GM21447 (cell line): ENCODE data around the gene VAMP5.
"Not testable (repeated sequence)": the region's sequence is repeated elsewhere in the genome, so short reads cannot be mapped to it uniquely, and the experiment has no call there.

ENCODE experiments used
- ATAC-seq: cut with Tn5 transposase; IDR thresholded peaks from one replicate; pipeline ENCODE4 v1.9.1; 2021; ENCODE audit not compliant: unreplicated experiment

Gene VAMP5

DNA sequence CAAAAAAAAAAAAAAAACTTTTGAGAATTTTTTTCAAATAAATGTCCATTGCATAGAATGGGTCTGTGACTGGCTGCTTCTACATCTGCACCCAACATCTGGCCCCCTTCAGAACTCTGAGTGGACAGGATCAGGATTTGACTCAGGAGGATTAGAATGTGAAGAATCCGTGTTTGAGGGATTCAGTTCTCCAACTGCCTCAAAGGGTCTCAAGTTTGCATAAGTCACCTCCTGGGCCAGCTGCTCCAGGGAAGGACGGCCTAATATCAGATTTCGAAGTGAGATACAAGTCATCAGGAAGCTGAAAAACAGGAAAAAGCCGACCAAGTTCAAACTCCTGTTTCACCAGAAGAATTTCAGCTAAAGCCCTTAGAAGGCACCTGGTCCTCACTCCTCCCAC, 34.4 kb upstream of the VAMP5 start:
- ATAC-seq: no peak

DNA sequence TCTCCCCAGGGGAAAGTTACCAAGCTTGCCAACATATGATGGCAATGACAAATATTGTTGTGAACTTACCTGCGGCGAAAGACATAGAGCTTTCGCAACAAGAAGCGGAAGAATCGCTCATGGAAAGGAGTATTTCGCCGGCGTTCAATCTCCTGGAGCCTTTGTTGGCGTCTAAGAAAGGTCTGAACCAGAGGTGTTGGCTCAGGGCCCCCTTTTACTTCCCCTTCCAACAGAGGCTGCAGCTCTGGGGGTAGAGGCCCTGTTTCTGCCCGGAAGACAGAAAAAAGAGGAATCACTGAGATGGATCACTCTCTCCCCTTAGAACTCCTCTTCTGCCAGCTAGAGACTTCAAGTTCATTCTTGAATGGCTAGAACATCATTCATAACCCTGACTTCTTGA, 33.7 kb upstream of the VAMP5 start:
- ATAC-seq: no peak

DNA sequence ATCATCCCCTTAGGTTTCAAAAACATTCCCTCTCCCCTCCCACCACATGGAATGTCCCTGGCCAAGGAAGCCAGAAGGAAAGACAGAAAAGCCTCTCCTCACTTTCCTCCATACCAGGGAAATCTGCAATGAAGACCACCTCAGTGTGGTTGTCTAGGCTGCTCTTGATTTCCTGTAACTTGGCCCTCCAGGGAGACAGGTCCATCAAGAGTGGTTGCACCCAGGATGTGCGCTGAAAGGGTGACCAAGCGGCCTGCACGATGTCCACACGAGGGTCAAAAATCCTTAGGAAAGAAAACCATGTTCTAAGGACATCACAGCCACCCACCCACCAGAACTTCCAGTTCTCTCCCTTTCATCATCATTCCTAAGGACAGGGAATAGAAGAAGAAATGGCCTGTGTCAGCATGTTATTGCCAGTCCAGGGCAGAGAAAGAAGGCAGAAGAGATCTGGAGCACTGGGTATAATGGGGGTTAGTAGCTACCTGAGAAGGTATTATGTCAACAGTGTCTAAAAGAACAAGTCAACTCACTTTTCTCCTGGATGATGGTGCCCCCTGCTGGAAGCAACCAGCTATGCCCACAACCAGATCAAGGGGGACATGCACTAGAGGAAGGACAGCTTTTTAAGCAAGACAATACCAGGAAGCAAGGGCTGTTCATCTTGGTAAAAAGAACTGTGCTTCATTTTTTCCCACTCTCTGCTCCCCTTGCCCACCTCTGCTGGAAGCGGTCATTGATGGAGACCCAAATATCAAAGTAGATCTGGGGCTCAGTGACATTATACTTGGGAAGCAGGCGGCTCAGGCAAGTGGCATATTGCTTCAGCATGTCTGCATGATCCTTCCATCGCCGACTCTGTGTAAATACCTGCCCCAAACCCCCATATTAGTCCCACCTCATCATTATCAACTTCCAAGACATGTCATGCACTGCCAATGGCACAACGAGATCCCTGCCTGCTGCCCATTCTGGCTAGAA, 32.2 kb upstream of the VAMP5 start:
- ATAC-seq: peak; percentile 76

DNA sequence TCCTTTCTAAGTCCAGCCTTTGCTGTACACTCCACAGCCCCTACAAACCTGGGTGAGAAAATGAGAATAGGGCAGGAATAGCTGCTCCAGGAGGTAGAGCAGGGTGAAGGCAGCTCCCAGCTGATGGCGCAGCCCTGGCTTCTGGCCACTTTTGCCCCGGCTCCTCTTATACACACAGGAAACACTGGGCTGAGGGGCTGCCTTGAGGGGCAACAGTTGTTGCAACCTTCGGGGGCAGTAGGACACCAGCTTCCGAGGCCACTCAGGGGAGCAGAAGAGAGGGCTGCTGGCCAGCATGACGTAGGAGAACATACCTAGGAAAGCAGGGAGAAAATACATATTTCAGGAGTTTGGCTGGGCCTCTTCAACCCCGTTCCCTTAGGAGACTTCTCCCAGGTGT, 31.0 kb upstream of the VAMP5 start:
- no peak for ATAC-seq

DNA sequence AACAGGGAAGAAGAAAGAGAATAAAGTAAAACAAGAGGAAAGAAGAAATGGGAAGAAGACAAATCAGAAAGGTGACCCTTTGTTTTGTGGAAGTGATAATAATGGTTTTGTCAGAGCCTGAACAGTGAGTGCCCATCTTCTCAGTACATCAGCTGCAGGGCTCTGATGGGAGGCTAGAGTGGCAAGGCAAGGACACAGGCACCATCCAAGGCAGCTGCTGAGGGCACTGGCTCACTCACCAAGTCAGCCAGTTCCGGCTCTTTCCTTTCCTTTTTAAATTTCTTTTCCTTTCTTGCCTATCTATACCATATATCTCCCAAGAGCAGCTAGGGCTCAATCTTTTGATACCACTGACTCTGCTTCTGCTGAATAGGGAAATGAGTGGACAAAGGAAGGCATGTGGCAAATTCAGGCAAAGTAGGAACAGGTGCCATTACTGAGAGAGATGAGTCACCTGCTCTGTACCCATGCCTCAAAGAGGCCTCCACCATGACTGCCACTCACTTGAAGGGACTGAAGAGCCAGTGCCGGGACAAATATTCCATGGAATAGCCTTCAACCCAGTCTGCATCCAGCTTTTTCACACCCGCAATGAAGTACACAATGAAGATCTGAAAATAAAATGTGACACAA, 29.1 kb upstream of the VAMP5 start:
- ATAC-seq: no peak

DNA sequence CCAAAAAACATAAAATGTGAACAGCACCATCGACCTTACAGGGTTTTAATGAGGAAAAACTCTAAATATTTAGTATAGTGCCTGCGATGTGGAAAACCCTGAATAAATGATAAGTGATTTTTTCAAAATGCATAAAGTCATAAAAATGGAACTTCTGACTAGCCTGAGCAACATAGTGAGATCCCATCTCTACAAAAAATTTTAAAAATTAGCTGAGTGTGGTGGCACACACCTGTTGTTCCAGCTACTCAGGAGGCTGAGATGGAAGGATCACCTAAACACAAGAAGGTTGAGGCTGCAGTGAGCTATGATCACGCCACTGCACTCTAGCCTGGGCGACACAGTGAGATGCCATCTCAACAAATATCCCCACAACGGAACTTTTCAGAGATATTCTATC, 27.1 kb upstream of the VAMP5 start:
- ATAC-seq: no peak

DNA sequence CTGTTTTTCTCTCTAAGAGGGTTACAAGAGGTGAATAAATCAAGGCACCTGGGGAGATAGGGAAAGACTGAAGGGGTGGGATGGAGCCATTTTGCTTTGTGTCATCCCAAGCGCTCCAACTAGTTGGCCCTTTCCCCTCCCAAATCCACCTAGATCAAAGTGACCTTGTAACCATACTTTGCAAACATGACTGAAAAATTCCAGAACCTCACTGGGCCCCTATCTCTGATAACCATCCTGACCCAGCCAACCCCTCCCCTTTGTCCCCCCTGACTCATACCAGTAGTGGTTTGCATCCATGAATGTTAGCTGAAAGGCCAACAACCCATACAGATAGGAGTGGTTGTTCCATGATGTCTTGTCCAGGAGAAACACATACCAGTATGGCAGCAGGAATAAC, 26.1 kb upstream of the VAMP5 start:
- ATAC-seq: no peak

DNA sequence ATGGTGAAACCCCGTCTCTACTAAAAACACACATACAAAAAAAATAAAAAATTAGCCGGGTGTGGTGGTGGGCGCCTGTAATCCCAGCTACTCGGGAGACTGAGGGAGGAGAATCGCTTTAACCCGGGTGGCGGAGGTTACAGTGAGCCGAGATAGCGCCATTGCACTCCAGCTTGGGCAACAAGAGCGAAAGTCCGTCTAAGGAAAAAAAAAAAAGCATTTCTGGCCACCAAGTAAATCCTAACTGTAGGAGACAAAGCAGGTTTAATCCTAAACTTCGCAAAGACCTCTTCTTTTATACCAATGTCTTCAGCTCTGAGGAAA, 23.9 kb upstream of the VAMP5 start:
- ATAC-seq: not testable (repeated sequence)

DNA sequence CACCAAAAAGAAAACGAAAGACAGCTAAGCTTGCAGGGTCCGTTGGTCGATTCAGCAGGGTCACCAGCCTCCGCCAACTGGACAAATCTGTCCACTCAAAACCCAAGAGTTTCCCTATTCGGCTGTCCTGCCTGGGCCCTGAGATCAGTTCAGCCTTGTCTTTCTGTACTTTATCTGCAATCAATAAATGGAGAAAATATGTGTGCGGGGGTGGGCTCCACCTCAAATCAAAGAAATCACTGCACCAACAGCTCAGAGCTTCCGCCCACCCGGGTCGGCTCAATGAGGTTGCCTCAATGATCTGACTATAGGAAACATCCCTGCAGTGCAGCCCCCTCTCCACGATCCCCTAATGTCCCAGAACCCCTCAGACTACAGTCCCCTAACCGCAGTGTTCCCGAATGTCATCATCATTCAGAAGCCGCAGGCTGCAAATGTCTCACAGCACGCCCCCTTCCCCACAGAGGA, 23.4 kb upstream of the VAMP5 start:
- peak; percentile 20 for ATAC-seq

DNA sequence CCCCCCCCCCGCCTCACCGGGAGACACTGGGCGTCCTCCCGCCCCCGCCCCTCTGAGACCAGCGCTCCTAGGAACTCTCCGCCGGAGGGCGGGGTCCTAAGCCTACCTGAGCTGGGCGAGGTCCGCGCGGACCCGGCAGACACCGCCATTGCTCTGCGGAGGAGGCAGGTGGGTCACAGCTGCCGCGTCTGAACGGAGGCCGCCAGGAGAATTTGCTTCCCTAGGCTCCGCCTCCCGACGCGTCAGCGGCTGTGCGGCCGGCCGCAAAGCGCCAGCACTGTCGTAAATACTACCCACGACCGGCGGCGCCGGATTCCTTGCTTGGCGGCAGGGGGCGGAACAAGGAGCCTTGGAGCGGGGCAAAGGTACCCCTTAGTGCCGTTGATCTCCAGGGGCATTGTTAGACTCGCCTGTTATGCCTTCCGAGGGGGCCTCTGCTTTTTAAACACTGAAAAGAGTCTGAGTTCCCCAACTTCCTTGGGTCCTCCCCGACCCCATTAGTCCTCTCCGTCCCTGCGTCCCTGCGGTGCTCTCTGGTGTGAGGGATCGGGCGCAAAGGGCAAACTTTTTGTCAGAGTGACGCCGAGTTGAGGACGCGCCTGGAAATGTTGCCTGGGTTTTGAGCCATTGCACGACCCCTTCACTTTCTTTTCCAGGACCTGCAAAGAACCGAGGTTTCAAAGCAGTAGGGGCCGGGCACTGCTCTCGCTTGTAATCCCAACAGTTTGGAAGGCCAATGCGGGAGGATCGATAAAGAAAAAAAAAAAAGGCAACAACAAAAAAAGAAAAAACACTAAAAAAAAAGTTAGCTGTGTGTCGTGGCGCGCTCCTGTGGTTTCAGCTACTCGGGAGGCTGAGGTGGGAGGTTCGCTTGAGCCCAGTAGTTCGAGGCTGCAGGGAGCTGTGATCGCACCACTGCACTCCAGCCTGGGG, 22.7 kb upstream of the VAMP5 start, which contains the start of gene GGCX:
TSS of gene GGCX (minus strand) at position 214 of the 933 bp plus-strand sequence. CDS start at position 149, 65 bp downstream.
- peak; percentile 89 for ATAC-seq

DNA sequence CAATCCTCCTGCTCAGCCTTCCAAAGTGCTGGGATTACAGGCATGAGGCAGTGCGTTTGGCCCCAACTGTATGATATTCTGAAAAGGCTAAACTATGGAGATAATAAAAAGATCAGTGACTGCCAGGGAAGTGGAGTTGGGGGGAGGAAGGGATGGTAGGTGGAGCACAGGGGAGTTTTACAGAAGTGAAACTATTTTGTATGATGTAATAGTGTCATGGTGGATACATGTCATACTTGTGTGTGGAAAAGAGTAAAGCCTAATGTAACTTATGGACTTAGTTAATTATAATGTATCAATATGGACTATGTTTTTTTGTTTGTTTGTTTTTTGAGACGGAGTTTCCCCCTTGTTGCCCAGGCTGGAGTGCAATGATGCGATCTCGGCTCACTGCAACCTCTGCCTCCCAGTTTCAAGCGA, 20.1 kb upstream of the VAMP5 start:
- ATAC-seq: no peak

DNA sequence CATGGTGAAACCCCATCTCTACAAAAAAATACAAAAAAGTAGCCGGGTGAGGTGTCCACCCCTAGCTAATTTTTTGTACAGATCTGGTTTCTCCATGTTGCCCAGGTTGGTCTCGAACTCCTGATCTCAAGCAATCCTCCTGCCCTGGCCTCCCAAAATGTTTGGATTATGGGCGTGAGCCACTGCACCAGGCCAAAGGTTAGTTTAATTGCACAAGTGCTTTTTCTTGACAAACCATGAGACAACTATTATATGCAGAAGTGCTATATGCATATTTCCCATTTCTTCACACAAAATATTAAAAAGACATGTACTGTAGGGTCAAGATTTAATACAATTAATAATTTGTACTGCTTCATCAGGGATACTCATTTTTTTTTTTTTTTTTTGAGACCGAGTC, 18.0 kb upstream of the VAMP5 start:
- no peak for ATAC-seq

DNA sequence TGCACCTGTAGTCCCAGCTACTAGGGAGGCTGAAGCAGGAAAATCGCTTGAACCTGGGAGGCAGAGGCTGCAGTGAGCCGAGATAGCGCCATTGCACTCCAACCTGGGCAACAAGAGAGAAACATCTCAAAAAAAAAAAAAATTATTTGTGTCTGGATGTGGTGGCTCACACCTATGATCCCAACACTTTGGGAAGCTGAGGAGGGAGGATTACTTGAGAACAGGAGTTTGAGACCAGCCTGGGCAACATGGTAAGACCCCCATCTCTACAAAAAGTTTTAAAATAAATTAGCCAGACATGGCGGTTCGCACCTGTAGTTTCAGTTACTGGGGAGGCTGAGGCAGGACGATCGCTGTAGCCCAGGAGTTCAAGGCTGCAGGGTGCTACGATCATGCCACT, 8.5 kb upstream of the VAMP5 start:
- ATAC-seq: no peak

DNA sequence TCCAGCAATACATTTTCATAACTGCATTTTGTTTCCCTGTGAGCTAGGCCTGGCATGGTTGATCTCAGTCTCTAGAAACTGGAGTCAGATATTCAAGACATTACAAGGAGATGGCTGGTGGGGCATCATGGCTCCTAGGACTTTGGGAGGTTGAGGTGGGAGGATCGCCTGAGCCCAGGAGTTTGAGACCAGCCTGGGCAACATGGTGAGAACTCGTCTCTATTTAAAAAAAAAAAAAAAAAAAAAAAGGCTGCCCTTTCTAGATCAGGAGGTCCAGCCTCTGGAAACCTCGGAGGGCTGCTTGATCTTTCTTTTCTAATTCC, 7.2 kb upstream of the VAMP5 start:
- no peak for ATAC-seq

DNA sequence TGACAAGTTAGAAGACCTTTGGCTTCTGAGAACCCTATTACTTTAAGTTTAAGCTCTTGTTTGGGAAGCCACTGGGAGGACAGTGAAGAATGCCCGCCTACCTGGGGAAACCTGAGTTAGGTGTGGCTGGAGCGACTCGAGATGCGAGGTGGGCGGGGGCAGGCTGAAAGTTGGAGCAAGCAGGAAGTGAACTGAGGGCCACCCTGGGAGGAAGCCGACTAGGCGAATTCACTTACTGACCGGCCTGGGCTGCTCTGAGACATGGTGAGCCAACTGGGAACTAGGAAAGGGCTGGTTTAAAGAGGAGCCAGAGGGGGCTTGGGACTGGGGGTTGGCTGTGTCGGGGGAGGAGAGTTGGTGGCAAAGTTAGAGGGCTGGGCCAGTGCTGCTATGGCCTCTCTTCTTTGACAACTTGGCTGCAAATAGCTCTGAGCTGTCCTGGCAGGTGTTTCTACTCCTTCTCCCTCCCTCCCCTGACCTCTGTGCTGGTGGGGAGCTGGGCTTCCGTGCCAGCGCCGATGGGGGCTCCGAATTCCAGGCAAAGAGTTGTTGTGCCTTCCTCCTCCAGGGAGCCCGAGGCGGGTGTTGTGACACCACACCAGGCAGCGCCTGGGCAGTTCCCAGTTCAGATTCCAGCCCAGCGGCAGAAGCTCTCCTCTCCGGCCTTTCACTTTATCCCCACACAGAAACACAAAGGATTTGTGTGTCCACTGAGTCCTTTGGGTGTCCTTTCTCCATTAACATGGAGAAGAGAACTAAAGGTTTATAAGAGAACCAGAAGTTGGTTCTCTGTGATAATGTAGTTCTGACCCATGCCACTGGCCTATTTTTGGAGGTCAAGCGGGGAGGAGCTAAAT, 6.6 kb upstream of the VAMP5 start, which contains the start of gene VAMP8:
TSS of gene VAMP8 (plus strand) at position 201 of the 857 bp plus-strand sequence. CDS start at position 262, 61 bp downstream.
- ATAC-seq: peak; percentile 68

DNA sequence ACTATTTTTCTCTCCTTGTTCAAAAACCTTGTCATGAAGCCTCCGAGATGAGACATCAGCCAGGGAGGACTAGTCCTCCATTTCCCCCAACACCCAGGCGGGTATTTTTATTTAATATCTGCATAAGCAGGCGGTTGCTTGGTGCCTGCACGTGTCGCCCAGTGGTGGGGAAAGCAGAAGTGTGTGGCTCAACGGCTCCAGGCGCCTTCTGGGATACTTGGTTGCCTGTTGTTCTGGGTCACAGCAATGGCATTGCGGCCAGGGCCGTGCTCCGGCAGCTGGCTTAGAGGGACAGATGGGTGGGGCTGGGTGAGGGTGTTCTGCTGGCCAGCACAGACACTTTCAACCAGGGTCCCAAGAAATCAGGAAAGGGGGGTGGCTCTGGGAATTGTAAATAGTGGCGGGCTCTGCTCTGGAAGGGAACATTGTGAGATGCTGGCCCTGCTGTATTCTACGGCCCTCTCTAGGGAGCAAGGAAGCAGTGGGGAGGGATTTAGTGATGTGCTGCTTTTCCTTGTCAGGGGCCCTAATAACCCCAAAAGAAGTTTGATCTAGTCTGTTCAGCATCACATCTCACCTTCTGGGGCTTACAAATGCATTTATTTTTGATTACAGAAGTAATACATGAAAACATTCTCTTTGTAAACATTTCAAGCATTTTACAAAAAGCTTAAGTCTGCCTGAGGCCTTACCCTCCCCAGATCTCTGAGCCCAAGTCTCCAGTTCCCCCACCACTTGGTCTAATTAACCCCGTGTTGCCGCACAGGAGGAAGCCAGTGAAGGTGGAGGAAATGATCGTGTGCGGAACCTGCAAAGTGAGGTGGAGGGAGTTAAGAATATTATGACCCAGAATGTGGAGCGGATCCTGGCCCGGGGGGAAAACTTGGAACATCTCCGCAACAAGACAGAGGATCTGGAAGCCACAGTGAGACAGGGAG, 5.7 kb upstream of the VAMP5 start:
- ATAC-seq: peak; percentile 40

DNA sequence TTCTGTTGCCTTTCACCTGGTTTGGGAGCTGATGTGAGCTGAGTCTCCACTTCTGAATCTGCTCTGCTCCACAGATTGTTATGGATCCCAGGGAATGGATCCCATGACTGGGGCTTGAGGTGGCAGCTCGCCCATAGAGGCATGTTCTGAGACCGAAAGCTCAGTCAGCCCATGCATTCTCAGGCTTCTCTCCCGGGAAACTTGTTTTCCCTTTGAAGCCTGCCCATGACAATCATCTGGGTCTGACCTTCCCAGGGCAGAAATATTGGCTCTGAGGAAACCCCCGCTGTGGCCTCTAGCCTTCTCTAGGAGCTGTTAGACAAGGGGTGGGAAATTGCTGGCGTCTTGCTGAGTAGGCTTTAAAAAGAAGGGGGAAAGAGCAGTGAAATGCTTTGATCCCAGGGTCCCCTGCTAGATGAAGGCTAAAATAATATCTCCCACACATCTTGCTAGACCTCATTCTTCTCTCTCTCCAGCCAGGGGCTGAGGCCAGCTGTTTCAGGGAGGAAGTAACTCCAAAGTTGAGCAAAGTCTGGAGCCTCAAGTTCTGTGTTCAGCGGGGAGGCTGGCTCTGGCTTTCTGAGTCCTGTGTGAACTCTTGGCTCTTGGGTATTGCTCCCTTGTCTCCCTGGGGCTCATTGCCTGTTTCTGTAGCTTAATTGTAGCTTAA, 4.8 kb upstream of the VAMP5 start:
- ATAC-seq: no peak

DNA sequence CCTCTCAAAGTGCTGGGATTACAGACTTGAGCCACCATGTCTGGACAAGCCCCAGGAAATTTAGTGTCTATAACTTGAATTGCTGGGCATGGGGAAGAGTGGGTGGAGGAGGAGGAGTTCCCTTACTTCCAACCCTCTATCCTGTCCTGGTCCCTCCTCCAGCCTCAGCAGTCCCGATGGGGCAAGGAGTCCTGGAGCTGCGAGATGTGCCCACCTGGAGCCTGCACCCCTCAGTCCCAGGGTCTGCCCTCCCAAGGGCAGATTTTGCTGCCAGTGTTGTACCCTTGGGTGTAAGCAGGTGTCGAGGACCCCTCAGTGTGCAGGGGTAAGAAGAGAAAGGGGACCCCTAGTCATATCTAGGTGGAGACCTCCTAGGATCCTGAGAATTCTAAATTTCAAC, 4.0 kb upstream of the VAMP5 start:
- no peak for ATAC-seq

DNA sequence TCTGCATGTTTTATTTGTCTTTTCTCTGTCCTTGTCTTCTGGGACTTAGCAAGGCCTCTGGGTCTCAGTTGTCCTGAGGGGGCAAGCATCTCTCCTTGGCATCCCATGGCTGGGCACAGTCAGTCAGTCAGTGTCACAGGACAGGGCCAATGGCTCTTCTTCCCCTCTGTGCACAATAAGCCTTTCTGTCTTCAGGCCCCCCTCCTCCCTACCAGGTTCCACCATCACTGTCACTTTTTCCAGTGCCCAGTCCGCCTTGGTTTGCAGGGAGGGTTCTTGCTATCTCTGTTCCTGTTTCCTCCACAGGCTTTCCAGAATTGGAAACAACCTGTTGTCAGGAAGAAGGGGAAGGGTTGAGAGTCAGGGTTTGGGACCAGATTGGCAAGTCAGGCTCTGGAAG, 1.7 kb upstream of the VAMP5 start:
- no peak for ATAC-seq
